HG03175 (cell line): ENCODE results near the gene INHA.

Experiments
- ATAC-seq: cut with Tn5 transposase; IDR thresholded peaks from one replicate; pipeline ENCODE4 v1.9.1; 2021; ENCODE audit warnings: mild to moderate bottlenecking, moderate library complexity; ENCODE audit not compliant: unreplicated experiment

Gene INHA

GRCh38 chr2:219608399-219608964, 36.4 kb downstream of the INHA start:
- ATAC-seq: no peak

GRCh38 chr2:219609149-219609750, 37.1 kb downstream of the INHA start:
- ATAC-seq: no peak

- ATAC-seq: no peak
Measured at GRCh38 chr2:219611306-219611705, 39.2 kb downstream of the INHA start.

- no peak for ATAC-seq
Measured at GRCh38 chr2:219611866-219612576, 39.9 kb downstream of the INHA start.

GRCh38 chr2:219612577-219613286, 40.6 kb downstream of the INHA start:
- ATAC-seq: peak; percentile 61

- ATAC-seq: no peak
Measured at GRCh38 chr2:219613461-219614070, 41.5 kb downstream of the INHA start.

- no peak for ATAC-seq
Measured at GRCh38 chr2:219614076-219614860, 42.2 kb downstream of the INHA start.

GRCh38 chr2:219615036-219615435, 42.9 kb downstream of the INHA start:
- ATAC-seq: no peak

- ATAC-seq: no peak
Measured at GRCh38 chr2:219615894-219616293, 43.8 kb downstream of the INHA start.

- no peak for ATAC-seq
Measured at GRCh38 chr2:219616550-219616949, 44.4 kb downstream of the INHA start.

GRCh38 chr2:219618733-219619122, 46.6 kb downstream of the INHA start:
- no peak for ATAC-seq

- no peak for ATAC-seq
Measured at GRCh38 chr2:219619235-219619634, 47.1 kb downstream of the INHA start.

GRCh38 chr2:219620546-219620945, 48.4 kb downstream of the INHA start:
- no peak for ATAC-seq

GRCh38 chr2:219621935-219622334, 49.8 kb downstream of the INHA start:
- ATAC-seq: no peak

GRCh38 chr2:219622472-219622871, 50.4 kb downstream of the INHA start:
- no peak for ATAC-seq

- no peak for ATAC-seq
Measured at GRCh38 chr2:219624565-219624964, 52.5 kb downstream of the INHA start.

GRCh38 chr2:219625179-219625578, 53.1 kb downstream of the INHA start:
- ATAC-seq: no peak
